ENCODE measurements around the gene GPR15.

DNA sequence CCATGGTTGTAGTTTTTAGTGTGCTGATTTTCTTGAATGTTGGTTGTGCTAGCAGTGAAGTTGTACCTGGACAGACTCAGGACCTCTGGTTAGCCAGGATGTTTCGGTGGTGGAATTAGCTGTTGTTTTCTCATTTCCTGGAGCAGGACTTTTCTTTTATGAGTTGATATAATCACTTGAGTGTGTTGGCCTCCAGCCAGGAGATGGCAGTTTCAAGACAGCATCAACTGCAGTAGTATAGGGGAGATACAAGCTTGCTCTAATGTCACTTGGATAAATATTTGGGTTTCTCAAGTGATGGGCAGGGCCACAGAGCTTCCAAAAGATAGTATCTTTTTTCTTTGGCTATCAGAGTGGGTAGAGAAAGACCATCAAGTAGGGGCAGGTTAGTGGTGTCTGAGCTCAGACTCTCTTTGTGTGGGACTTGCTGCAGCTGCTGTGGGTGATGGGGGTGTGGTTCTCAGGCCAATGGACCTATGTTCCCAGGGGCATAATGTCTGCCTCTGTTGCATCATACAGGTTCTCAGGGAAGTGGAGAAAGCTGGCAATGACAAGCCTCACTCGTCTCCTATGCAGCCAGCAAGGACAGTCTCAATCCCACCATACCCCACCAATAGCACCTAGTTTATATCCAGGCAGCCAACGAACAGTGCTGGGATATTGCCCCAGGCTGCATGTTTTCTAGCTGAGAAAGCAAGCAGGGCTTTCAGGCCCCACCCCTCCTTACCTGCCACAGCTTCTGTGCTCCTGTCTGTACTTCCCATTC, 48.9 kb upstream of the GPR15 start:
- TF ChIP-seq EZH2 (IDR thresholded peaks at IDR 0.05; ENCODE audit: borderline replicate concordance, low read depth, low read length, severe bottlenecking) (no peak), GATA2 (IDR thresholded peaks at IDR 0.05; ENCODE audit: insufficient read depth, insufficient read length, low read depth, low read length) (no peak), FOS (IDR thresholded peaks at IDR 0.05; ENCODE audit: borderline replicate concordance, insufficient read depth, low read length) (no peak), JUN (IDR thresholded peaks at IDR 0.05; ENCODE audit: borderline replicate concordance, insufficient read depth, insufficient read length, low read depth) (no peak)
